Measurements from ENCODE around the gene IL22RA1.

- no peak for TF ChIP-seq CTCF (conservative IDR thresholded peaks at IDR 0.05)
- TF ChIP-seq EZH2 (IDR thresholded peaks at IDR 0.05; ENCODE audit: low read depth) = no peak
Measured at GRCh38 chr1:24186031-24186710, 43.2 kb upstream of the IL22RA1 start.
